Glutamatergic neuron (in vitro differentiated cells): Measurements from ENCODE around the gene ANP32B. TPM values are rescaled to one million over a fixed set of nuclear protein-coding genes. Genes with fewer than 3 reads are reported as not detected.

Experiments
- DNase-seq: peaks from one replicate; pipeline ENCODE4 v3.0.0; 2022
- H3K27ac Mint-ChIP-seq: one replicate; pipeline ENCODE4 v1.8.0; 2020; ENCODE audit warnings: mild to moderate bottlenecking, mixed read lengths, inconsistent platforms; ENCODE audit not compliant: unreplicated experiment
- H3K27me3 Mint-ChIP-seq: one replicate; pipeline ENCODE4 v1.8.0; 2020; ENCODE audit warnings: mild to moderate bottlenecking, moderate library complexity, mixed read lengths, inconsistent platforms; ENCODE audit not compliant: unreplicated experiment
- H3K36me3 Mint-ChIP-seq: one replicate; pipeline ENCODE4 v1.8.0; 2020; ENCODE audit warnings: mild to moderate bottlenecking, mixed read lengths, inconsistent platforms; ENCODE audit not compliant: unreplicated experiment
- H3K4me1 Mint-ChIP-seq: one replicate; pipeline ENCODE4 v1.8.0; 2020; ENCODE audit warnings: mild to moderate bottlenecking, low read depth, mixed read lengths, inconsistent platforms; ENCODE audit not compliant: unreplicated experiment
- H3K4me3 Mint-ChIP-seq: one replicate; pipeline ENCODE4 v1.8.0; 2020; ENCODE audit warnings: mild to moderate bottlenecking, mixed read lengths, inconsistent platforms; ENCODE audit not compliant: unreplicated experiment
- H3K9me3 Mint-ChIP-seq: one replicate; pipeline ENCODE4 v1.8.0; 2020; ENCODE audit warnings: mild to moderate bottlenecking, moderate library complexity, mixed read lengths, inconsistent platforms; ENCODE audit not compliant: unreplicated experiment
- total RNA-seq: library from RNA; stranded (reverse); fragmentation: NEBNext Ultra II Directional; extraction: Animal tissue kit (Norgen Biotek cat#: 25700); gene quantifications from one replicate; pipeline ENCODE4 v1.2.1, GENCODE V29; 2021; ENCODE audit not compliant: unreplicated experiment
- TF ChIP-seq, protein P1 (sequence below): fragments of 200-600 bp; sonication (generic); IDR thresholded peaks from one replicate; pipeline ENCODE4 v1.5.0; 2021; ENCODE audit not compliant: partially characterized antibody, unreplicated experiment

ANP32B gene
- total RNA-seq, 1 donor from 2014 or later: 108 TPM

DNA sequence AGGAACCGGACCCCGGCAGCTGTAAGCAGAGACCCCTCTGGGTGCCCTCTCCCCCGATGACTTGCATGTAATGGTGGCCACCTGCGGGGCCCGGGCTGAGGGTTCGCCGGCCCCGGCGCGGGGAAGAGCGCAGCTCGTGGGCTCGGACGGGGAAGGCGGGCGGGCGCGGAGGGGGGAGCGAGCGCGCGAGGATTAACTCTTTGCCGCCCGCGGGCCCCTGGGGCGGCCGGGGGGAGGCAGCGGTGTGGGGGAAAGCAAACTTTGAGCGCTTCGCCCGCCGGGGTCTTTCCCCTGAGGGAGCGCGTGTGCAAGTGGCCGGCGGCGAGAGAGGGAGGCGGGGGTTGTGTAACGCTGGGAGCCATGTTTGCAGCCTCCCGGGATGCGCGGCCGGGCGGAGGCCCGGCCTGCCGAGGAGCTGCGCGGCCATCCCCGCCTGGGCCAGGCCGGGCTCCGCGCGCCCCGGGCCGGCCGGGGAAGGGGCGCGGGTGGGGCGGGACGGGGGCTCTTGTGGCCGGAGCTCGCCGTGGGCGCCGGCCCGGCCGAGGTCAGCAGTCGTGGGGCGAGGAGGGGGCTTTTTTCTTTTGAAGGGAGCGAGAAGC, 547 bp downstream of the ANP32B start:
- Mint-ChIP-seq H3K27ac (no peak overlapping the region), H3K27me3 (peaks cover 15% of the 10 kb centered on the region), H3K4me1 (peaks cover 41% of the 10 kb centered on the region), H3K36me3 (no peaks in the 10 kb centered on the region), H3K4me3 (peak overlapping the region; percentile 69), H3K9me3 (peaks cover 13% of the 10 kb centered on the region)
- TF ChIP-seq, protein P1, sequence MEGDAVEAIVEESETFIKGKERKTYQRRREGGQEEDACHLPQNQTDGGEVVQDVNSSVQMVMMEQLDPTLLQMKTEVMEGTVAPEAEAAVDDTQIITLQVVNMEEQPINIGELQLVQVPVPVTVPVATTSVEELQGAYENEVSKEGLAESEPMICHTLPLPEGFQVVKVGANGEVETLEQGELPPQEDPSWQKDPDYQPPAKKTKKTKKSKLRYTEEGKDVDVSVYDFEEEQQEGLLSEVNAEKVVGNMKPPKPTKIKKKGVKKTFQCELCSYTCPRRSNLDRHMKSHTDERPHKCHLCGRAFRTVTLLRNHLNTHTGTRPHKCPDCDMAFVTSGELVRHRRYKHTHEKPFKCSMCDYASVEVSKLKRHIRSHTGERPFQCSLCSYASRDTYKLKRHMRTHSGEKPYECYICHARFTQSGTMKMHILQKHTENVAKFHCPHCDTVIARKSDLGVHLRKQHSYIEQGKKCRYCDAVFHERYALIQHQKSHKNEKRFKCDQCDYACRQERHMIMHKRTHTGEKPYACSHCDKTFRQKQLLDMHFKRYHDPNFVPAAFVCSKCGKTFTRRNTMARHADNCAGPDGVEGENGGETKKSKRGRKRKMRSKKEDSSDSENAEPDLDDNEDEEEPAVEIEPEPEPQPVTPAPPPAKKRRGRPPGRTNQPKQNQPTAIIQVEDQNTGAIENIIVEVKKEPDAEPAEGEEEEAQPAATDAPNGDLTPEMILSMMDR: no peak
- DNase-seq: peak; percentile 65

- no peaks in the 10 kb centered on the region for H3K36me3 Mint-ChIP-seq
- H3K9me3 Mint-ChIP-seq: peaks cover 11% of the 10 kb centered on the region
- no peak overlapping the region for H3K4me3 Mint-ChIP-seq
- peak; percentile 65 for DNase-seq
- no peak overlapping the region for H3K27ac Mint-ChIP-seq
- peaks cover 14% of the 10 kb centered on the region for H3K27me3 Mint-ChIP-seq
- peaks cover 42% of the 10 kb centered on the region for H3K4me1 Mint-ChIP-seq
- TF ChIP-seq, protein P1: no peak
Measured at GRCh38 chr9:97984188-97985057, 1.3 kb downstream of the ANP32B start.

- Mint-ChIP-seq H3K4me1 (peaks cover 39% of the 10 kb centered on the region), H3K9me3 (peaks cover 11% of the 10 kb centered on the region), H3K4me3 (peak overlapping the region; percentile 87), H3K27ac (peak overlapping the region; percentile 66), H3K36me3 (no peaks in the 10 kb centered on the region), H3K27me3 (peaks cover 11% of the 10 kb centered on the region)
- DNase-seq: peak; percentile 24
- TF ChIP-seq, protein P1: no peak
Measured at GRCh38 chr9:97985058-97985861, 2.1 kb downstream of the ANP32B start.

- Mint-ChIP-seq H3K4me3 (no peak overlapping the region), H3K27me3 (peaks cover 3% of the 10 kb centered on the region), H3K27ac (no peak overlapping the region), H3K9me3 (peaks cover 2% of the 10 kb centered on the region), H3K4me1 (peaks cover 26% of the 10 kb centered on the region), H3K36me3 (no peaks in the 10 kb centered on the region)
- DNase-seq: no peak
- TF ChIP-seq, protein P1: no peak
Measured at GRCh38 chr9:97987487-97987886, 4.3 kb downstream of the ANP32B start.
